RKO (cell line): ENCODE data around the gene PEAR1.

Experiments used
- DNase-seq: peaks from one replicate; pipeline ENCODE4 v3.0.0-alpha.2; 2016; ENCODE audit warnings: low spot score

PEAR1 gene

GRCh38 chr1:156884560-156885184 lies 8.8 kb upstream of the PEAR1 start:
- DNase-seq: no peak

- DNase-seq: no peak
Measured at GRCh38 chr1:156885314-156885713, 8.2 kb upstream of the PEAR1 start.

DNA sequence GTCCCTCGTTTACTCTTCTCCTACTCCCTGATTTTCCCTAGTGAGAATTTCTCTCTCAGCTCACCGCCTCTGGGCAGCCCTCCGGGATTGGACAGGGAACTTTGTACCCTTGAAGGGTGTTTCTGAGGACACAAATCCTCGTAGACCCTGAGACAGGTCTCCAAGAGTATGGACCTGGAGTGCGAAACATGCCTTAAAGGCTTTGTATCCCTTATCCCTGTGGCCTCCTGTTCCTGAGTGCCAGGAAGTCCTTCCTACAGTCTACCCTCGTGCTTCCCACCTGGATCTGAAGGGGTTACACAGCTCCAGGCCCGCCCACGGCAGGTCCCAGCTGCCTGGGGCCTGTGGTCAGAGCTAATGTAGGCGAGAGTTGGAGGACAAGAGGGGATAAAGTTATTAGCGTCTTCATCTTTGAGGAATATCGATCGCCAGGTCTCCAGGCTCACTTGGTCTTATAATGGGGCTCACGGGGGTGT lies 7.6 kb upstream of the PEAR1 start:
- no peak for DNase-seq

DNA sequence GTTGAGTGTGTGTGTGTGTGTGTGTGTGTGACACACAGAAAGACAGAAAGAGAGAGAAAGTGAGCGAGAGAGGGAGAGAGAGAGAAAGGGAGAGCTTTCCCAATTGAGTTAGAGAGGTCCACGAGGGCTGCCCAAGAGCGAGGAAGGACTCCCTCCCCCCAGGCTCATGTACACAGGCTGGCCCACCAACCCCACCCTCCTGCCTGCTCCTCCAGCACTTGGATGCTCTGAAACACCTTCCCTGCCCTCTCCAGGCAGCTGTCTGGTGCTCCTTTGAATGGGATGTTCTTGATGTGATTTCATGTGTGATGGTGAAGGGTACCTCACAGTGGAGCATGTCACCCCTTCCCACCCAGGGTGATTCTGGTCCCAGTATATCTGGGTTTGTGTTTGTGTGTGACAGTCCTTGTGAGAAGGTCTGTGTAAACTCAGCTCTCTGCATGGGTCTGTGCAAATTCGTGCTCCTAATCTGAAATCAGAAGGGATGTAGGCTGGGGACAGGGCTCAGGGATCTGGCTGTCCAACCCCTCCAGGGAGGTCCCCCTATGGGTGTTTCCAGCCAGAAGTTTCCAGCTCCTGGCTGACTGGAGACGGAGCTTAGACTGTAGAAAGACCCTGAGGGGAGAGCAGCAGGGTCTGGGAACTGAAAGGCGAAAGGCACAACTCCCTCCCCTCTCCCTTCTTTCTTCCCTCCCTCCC lies 6.8 kb upstream of the PEAR1 start:
- no peak for DNase-seq

- no peak for DNase-seq
Measured at GRCh38 chr1:156887317-156887716, 6.2 kb upstream of the PEAR1 start.

GRCh38 chr1:156887734-156888133 lies 5.8 kb upstream of the PEAR1 start:
- no peak for DNase-seq

DNA sequence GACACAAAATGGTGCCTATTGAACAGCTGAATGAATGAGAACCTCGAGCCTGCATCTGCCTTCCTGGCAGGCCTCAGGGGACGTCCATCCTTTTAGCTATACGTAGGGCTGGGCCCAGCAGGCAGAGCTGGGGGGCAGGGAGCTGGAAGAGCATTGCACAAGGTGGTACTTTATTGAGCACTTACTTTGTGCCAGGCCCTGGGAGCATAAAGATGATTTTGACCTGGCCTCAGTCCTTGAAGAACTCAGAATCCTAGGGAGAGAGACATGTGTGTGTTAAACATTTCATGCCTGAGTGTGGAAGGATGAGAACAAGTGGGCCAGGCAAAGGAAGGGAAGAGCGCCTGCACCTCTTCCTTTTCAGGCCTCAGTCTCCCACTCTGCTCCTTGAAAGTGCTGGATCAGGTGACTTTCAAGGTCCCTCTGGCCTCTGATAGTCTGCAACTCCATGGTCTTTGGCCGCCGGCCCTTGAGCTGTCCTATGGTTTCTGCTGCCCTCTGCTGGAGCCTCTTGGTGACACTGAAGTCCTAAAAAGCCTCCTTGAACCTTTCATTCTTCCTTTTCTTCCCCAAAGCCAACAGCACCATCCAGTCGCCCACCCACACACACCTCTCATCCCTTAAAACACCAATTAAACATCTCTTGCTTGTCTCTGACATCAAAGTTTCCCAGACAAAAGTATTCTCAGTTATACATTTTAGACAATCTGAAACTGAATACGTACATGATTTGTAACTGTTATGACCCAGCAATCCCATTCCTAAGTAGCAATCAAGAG lies 3.5 kb upstream of the PEAR1 start:
- peak; percentile 81 for DNase-seq

DNA sequence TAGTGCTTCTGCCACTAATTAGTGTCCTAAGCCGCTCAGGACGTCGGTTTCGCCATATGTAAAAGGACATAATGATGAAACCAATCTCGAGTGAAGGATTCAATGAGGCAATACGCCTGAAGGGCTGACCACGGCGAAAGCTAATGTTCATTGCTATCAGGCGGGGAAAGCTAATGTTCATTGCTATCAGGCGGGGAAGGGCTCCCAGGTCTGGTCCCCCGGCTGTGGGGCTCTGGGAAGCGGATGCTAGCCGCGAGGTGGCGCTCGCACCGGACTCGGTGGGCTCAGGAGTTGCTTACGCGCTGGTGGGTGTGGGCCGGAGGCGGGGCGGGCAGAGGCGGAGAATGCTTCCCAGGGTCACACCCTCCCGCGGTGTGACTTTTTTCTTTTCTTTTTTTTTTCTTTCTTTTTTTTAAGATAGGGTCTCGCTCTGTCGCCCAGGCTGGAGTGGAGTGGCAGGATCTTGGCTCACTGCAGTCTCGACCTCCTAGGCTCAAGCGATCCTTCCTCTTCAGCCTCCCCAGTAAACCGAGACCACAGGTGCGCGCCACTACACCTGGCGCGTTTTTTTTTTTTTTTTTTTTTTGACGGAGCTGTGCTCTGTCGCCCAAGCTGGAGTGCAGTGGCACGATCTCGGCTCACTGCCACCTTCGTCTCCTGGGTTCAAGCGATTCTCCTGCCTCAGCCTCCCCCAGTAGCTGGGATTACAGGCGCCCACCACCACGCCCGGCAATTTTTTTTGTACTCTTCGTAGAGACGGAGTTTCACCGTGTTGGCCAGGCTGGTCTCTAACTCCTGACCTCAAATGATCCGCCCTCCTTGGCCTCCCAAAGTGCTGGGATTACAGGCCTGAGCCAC lies 1.1 kb upstream of the PEAR1 start:
- DNase-seq: peak; percentile 66

DNA sequence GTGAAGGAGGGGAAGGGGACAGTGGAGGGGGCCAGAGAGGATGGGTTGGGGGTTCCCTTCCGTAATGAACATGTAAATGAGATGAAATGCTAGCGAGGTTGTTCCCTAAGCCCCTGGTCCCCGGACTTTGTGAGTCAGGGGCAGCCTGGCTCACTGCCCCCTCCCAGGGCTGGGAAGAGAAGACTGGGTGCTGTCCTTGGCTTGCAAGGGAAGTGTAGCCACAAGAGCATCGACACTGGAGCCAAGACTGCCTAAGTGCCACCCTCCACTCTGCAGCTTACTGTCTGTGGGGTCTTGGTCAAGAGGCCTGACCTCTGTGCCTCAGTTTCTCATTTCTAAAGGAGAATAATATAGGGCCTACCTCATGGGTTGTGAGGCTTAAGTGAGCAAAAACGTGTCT lies 483 bp downstream of the PEAR1 start:
- DNase-seq: no peak

DNA sequence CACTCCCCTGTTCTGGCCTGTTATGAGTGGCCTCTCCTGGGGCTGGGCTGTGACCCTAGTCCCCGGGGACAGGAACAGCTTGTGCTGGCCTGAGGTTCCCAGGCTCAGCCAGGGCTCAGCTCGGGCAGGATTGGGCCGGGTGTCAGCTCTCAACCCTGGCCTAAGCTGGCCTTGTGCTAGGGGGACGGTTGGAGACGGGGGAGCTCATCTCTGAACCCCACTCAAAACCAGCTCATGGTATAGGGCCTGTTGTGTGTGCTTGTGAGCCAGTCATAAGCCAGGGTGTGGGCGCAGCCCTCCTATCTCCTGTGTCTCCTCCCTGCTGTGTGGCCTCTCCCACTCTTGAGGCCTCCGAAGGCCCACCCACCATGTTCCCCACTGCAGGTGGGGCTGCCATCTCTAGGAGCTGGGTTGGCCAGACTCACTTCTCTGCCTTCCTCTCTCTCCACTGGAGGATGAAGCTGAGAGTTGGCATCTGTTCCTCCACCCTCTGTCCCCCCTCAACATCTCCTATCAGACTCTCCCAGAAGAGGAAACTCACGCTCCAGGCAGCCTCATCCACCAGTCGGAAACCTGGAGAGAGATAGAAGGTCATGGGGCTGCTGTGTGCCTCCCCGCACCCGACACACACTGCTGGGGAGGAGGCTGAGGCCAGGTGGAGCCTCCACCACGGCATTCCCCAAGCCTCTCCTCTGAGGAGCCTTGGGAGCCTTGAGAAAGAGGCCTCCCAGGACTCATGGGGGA lies 1.4 kb downstream of the PEAR1 start:
- DNase-seq: no peak

GRCh38 chr1:156895455-156895812 lies 1.9 kb downstream of the PEAR1 start:
- no peak for DNase-seq

GRCh38 chr1:156895927-156896326 lies 2.4 kb downstream of the PEAR1 start:
- no peak for DNase-seq

GRCh38 chr1:156896490-156897033 lies 3.0 kb downstream of the PEAR1 start:
- peak; percentile 88 for DNase-seq

DNA sequence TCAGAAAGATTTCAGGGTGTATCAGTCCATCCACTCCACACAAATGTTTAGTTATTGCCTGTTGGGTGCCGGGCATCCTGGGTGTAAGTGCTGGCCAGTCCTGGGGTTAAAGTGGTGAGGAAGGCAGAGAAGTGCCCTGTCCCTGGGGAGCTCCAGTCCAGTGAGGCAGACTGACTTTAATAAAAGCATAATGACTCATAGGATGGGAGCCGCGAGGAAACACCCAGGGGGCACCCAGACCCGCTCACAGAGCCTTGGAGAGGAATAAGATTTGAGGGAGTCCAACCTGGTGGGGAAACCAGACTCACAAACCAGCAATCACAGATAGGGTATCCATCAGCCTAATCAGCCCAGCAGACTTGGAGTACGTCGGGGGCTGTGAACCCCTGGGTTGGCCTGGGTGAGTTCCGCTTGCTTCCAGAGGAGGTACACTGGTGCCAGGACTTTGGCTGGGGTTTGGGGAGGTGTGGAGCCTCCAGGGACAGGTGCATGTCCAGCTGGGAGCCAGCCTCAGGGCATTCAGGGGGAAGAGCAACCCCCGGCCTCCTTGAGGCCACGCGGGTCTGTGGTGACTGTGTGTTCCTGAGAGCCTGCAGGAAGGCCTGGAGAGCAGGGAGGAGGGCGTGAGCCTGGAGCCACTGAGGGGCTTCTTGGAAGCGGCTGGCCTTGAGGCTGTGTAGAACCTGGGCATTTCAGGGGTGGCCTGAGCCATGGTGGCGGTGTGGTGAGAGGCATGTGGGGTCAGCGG lies 3.7 kb downstream of the PEAR1 start:
- peak; percentile 55 for DNase-seq

- DNase-seq: no peak
Measured at GRCh38 chr1:156898161-156898566, 4.6 kb downstream of the PEAR1 start.

DNA sequence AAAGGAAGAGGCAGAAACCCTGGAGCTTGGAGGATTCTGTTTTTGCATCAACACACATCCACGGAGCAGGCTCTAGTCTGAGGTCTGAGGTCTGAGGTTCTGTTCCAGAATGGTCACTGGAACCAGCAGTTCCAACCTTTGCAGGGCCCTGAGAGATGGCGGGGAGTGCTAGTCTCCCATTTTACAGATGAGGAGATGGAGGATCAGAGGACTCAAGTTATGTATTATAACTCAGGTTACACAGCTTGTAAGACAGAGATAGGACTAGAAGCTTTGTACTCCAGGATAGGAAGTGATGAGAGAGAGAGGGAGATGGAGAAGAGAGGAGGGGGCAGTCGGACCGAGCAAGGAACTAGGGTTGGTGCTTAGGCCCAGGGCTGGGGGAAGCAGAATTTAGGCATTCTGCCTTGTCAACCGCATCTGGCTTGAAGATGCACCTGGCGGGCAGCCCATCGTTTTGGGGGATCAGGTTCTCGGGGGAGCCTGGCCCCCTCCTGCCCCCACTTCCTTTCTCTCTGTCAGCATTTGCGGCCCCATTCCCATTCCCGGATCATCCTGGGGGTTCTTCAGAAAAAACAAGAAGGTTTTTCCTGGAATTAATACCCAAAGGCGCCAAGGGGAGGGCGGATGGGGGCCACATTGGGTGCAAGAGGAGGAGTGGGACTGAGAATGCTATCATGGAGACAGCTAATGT lies 5.6 kb downstream of the PEAR1 start:
- no peak for DNase-seq

- DNase-seq: no peak
Measured at GRCh38 chr1:156899956-156900718, 6.6 kb downstream of the PEAR1 start.

- DNase-seq: no peak
Measured at GRCh38 chr1:156900896-156901589, 7.5 kb downstream of the PEAR1 start.

- no peak for DNase-seq
Measured at GRCh38 chr1:156901590-156901900, 8.0 kb downstream of the PEAR1 start.
